AG09309 (cell line): ENCODE measurements around the gene LRRC7.

ENCODE experiments used
- DNase-seq: peaks from one replicate; pipeline ENCODE4 v3.0.0-alpha.2; 2010; ENCODE audit warnings: low read depth
- H3K4me3 ChIP-seq: 2 replicates; pipeline ENCODE4 v1.5.1; 2011; ENCODE audit warnings: mild to moderate bottlenecking, low read depth, low read length, moderate library complexity; ENCODE audit not compliant: control insufficient read depth
- TF ChIP-seq, protein P1 (sequence below): IDR thresholded peaks from 2 replicates; pipeline ENCODE4 v1.5.1; 2011; ENCODE audit warnings: mild to moderate bottlenecking, low read depth, low read length, inconsistent platforms; ENCODE audit not compliant: insufficient read depth, control insufficient read depth; ENCODE audit errors: missing control alignments

The LRRC7 gene

DNA sequence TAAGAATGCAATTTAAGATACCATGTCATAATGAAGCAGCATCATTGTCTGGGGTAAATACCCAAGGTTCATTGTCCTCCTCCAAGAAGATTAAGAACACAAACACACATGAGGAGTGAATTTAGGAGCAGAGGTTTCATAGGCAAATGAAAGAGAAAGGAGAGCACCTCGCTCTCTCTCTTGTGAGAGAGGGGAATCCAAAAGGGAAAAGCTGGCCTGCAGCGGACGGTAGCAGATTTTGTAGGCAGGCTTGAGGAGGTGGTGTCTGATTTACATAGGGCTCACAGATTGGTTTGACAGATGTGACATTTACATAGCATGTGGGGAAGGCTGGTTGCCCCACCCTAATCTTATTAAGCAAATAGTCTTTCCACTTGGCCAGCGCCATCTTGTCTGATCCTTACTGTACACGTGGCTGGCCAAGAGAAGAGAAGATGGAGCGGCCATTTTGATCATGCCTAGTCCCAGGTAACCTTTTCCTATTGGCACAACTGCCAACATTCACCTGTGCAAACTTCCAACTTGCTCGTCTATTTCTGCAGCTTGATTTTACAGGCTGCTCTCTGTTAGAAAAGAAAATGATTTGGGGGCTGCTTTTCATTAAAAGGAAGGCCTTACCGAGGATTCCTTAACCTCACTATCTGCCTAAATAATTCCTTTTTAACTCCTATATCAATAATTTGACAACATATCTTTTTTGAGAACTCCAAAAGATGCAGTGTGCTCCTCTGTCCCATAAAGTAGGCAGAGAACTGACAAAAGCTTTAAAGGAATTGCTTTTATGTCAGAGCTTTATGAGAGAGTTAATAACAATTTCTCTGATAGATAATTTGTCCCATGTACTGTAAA is 16.0 kb upstream of the LRRC7 start:
- no peak overlapping the region for H3K4me3 ChIP-seq
- no peak for DNase-seq
- TF ChIP-seq, protein P1, sequence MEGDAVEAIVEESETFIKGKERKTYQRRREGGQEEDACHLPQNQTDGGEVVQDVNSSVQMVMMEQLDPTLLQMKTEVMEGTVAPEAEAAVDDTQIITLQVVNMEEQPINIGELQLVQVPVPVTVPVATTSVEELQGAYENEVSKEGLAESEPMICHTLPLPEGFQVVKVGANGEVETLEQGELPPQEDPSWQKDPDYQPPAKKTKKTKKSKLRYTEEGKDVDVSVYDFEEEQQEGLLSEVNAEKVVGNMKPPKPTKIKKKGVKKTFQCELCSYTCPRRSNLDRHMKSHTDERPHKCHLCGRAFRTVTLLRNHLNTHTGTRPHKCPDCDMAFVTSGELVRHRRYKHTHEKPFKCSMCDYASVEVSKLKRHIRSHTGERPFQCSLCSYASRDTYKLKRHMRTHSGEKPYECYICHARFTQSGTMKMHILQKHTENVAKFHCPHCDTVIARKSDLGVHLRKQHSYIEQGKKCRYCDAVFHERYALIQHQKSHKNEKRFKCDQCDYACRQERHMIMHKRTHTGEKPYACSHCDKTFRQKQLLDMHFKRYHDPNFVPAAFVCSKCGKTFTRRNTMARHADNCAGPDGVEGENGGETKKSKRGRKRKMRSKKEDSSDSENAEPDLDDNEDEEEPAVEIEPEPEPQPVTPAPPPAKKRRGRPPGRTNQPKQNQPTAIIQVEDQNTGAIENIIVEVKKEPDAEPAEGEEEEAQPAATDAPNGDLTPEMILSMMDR, result no peak

DNA sequence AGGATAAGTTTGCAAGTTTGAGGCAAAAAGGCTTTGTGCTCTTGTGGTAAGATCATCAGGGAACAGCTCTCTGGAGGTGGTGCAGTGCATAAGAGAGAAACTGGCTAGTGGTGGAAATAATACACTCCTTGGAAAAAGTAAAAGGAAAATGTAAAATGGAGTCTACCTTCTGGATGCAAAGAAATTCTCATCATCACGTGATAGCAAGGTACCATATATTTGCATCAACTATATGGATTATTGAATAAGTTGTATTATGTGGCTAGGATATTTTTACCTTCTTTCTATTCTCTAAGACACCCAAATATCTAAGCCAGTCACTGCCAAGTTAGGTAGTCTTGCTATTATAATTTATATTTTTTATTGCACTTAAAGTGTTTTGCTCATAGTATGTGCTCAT is 14.0 kb upstream of the LRRC7 start:
- no peak overlapping the region for H3K4me3 ChIP-seq
- TF ChIP-seq, protein P1, result no peak
- no peak for DNase-seq

DNA sequence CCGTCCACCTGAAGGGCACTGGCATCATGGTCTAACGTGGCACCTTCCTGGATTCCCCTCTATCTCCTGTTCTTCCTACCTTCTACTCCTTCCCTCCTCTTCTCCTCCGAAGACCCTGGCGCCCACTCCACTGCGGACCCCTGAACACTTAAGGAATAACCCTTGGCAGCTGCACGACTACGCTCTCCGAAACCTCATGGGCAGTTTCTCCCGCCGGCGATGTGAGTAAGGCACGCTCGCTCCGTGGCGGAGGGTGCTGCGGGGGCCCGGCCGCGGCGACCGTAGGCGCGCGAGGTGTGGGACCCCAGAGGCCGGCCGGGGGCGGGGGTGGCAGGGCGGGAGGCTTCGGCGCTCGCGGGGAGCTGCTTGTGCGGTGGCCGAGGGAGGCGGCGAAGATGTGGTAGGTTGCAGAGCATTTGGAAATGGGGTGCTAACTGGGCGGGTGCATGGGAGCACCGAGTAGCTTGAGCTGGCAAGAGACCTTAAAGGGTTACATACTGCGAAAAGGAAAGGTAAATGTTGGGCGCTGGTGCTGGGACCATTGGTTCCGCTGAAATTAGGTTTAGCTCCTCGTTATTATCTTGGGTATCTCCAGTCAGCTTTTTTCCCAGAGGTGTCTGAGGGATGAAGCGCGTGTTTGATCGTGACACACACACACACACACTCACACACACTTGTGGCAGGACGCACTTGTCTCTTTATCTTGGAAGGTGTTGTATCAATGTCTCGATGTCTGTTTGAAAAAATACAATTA is 876 bp downstream of the LRRC7 start:
- H3K4me3 ChIP-seq, result peak overlapping the region; percentile 21
- DNase-seq, result no peak
- TF ChIP-seq, protein P1, result no peak

DNA sequence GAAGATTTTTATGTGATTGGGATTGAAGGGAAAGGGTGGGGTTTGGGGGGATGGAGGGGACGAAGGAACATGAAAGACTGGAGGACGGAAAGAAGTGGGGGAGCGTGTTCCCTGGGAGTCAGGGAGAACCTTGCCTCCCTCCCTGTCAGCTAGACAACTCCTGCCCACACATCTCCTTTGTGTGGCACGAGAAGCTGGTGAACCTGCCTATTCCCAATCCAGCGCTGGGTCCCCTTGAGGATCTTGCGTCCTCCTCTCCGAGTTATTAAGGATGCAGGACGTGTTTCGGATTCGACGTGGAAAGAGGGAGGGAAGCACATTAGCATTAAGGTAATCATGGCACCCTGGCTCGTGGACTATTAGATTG is 1.4 kb downstream of the LRRC7 start:
- no peak overlapping the region for H3K4me3 ChIP-seq
- DNase-seq, result no peak
- TF ChIP-seq, protein P1, result no peak

DNA sequence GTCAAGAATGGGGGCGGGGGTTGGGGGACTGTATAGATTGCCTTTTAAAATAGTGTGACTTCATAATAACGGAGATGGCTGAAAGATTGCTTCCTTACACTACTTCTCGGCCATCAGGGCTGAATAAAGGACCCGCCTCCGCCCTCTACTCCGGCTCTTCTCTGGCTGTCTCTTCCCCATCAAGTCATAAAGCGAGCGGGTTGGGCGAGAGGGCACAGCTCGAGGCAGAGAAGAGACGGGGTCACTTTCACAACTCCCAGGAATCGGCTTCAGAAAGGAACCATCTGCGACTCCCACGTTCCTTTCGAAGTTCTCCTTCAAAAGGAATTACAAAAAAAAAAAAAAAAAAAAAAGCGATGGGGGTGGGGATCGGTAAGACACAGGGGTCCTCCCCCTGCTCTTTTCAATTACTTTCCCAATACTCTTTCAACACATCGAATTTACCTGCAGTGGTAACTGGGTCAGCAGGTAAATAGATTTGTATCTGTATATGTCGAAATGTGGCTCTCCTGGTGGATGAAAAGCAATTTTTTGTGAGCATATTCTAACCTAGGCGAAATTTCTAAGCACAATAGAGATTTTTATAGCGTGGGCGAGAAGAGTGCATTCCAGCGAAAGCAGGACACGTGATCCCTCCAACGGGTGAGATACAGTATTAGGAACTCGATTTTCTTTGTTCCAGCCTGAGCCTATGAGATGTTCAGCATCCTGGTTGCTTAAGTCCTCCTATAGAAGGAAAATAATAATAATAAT is 2.0 kb downstream of the LRRC7 start:
- no peak for DNase-seq
- TF ChIP-seq, protein P1, result no peak
- H3K4me3 ChIP-seq, result no peak overlapping the region

DNA sequence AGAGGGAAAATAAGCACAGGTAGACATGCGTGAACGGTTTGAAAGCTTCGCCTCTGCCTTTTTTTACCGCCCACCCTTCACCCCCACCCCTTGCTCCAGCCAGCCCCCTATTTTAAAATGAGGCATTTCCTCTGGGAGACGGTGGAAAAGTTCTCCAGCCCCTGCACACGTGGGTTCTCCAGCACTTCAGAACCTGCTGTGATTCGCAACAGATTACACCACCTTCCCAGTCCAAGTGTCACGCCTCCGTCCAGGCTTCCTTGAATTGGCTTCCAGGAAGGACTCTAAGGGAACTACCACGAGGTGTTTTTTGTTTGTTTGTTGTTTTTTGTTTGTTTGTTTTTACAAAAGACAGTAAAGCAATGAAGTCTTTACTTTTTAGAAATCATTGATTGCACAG is 2.6 kb downstream of the LRRC7 start:
- no peak for DNase-seq
- no peak overlapping the region for H3K4me3 ChIP-seq
- TF ChIP-seq, protein P1, result no peak
